Muscle layer of colon (tissue), 2 donors: ENCODE data around the gene PPP1R37.

Source experiments
- H3K27ac ChIP-seq: one replicate; pipeline ENCODE4 v1.7.0; 2013; ENCODE audit warnings: low read depth, mild to moderate bottlenecking, low read length, moderate library complexity
- H3K27me3 ChIP-seq, 2 donors: one replicate each; pipeline ENCODE4 v1.7.0; 2013; ENCODE audit warnings: low read length in 2 of 2, mild to moderate bottlenecking in 2 of 2; ENCODE audit not compliant: insufficient read depth in 2 of 2, control insufficient read depth in 1 of 2
- H3K36me3 ChIP-seq: one replicate; pipeline ENCODE4 v1.7.0; 2013; ENCODE audit warnings: mild to moderate bottlenecking, low read length; ENCODE audit not compliant: insufficient read depth
- H3K4me1 ChIP-seq: one replicate; pipeline ENCODE4 v1.7.0; 2013; ENCODE audit warnings: mild to moderate bottlenecking, low read length; ENCODE audit not compliant: insufficient read depth
- H3K4me3 ChIP-seq, 2 donors: one replicate each; pipeline ENCODE4 v1.7.0; 2013; ENCODE audit warnings: low read length in 2 of 2, low read depth in 1 of 2, mild to moderate bottlenecking in 1 of 2, moderate library complexity in 1 of 2
- H3K9ac ChIP-seq: one replicate; pipeline ENCODE4 v1.7.0; 2013; ENCODE audit warnings: low read length
- H3K9me3 ChIP-seq: one replicate; pipeline ENCODE4 v1.7.0; 2013; ENCODE audit warnings: mild to moderate bottlenecking, low read length
- donor health status: abdominal sarcoma.
- donor health status: Adenocarcinoma of cecum.

PPP1R37 gene

DNA sequence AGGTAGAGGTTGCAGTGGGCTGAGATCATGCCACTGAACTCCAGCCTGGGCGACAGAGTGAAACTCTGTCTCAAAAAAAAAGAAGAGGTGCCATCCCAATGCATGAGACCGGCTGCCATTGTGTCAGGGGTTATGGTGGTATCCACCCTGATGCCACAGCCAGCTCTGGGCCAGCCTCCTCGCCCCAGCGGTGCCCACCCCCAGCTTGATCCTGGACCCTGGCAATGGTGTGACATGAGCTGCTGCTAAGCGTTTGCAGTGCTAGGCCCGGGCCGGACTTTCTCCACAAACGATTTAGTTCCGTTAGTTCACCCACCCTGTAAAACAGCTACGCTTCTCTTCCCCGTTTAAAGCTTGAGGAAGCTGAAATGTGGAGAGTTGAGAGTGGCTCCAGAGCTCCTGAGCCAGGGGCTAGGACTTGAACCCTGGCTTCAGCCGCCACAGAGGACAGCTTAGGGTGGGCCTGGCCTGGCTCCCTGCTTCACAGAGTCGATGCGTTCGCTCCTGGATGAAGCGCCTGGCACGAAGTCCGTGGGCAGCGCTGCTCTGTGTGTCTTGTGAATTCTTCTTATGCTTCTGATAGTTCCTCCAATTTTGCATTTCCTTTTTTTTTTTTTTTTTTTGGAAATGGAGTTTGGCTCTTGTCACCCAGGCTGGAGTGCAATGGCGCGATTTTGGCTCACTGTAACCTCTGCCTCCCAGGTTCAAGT lies 42.4 kb downstream of the PPP1R37 start:
- Histone ChIP-seq H3K4me3 (no peak overlapping the region), H3K27ac (no peak overlapping the region), H3K9me3 (no peaks in the 10 kb centered on the region)

DNA sequence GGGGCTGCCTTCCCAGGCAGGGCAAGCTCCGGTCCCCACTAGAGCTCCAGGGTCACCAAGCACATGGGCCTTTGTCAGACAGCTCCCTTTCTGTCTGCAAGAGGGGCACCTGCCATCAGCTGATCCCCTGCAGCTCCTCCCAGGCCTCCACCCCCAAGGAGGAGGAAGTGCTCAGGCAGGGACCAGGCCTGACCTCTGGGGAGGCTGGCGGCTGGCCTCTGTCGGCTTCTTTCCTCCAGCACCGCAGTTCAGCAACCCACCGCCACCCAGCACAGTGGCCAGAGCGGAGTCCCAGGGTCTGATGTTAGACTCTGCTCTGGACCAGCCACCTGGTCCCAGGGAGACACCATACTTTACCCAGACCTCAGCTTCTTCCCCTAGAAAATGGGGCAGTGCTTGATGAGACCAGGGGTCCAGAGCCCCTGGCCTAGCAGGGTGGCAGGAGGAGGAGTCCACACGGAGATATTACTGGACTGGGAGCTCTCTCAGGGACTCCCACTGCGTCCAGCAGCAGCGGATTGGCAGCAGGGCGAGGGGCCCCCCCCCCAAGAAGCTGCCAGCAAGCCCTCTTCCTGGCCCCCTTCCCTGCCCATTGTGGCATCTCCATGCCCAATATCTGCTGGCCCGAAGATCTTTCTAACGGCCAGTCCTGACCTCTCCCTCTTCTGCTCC lies 43.7 kb downstream of the PPP1R37 start:
- H3K27ac ChIP-seq: no peak overlapping the region
- H3K4me3 ChIP-seq: no peak overlapping the region
- peaks cover 16% of the 10 kb centered on the region for H3K4me1 ChIP-seq
- H3K27me3 ChIP-seq: no peaks in the 10 kb centered on the region
- no peak overlapping the region for H3K9ac ChIP-seq
- no peaks in the 10 kb centered on the region for H3K36me3 ChIP-seq
- H3K9me3 ChIP-seq: no peaks in the 10 kb centered on the region

More for the DNA sequence above, 42.4 kb downstream of the PPP1R37 start:
- Histone ChIP-seq H3K4me1 (peaks cover 16% of the 10 kb centered on the region), H3K27me3 (no peaks in the 10 kb centered on the region), H3K36me3 (no peaks in the 10 kb centered on the region), H3K9ac (no peak overlapping the region)

DNA sequence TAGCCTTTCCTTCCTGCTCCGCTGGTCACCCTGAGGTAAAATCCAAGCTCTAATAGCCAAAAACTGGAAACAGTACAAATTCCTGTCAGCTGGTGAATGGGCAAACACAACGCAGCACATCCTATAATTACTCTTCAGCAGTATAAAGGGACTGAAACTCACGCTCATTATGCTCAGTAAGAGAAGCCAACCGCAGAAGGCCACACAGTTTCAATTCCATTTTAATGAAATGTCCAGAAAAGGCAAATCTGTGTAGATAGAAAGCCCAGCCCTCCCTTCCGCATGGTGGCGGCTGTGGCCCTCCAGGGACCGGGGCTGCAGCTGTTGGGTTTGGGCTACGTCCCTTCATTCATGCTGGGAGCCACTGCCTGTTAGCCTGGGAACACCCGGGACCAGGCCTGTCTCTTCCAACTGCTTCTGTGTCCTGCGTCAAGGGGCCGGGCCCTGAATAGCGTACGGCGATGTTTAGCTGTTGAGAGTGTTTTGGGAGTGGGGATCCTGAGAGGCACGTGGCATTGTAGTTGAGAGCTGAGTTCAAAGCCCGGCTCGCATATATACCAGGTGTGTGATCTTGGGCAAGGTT lies 44.3 kb downstream of the PPP1R37 start:
- Histone ChIP-seq H3K9ac (no peak overlapping the region), H3K27ac (no peak overlapping the region), H3K36me3 (no peaks in the 10 kb centered on the region), H3K27me3 (no peaks in the 10 kb centered on the region), H3K9me3 (no peaks in the 10 kb centered on the region), H3K4me1 (peaks cover 16% of the 10 kb centered on the region), H3K4me3 (no peak overlapping the region)

DNA sequence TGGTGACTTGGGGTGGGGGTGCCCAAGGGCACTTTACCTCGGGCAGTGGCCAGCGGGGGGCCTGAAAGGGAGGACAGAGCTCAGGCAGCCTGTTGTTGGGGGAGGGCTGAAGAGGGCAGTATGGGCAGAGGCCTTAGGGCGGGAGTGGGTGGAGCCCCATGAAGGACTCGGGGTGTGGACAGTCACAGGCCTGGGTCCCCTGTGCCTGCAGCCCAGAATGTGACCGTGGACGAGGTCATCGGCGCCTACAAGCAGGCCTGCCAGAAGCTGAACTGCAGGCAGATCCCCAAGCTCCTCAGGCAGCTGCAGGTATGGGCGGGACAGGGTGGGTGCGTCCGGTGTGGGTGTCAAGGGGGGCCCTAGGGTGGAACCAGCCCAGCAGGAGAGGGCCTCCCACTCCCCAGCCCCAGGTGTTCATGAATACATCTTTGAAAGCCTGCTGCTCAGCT lies 45.3 kb downstream of the PPP1R37 start:
- H3K9me3 ChIP-seq: no peaks in the 10 kb centered on the region
- peaks cover 16% of the 10 kb centered on the region for H3K4me1 ChIP-seq
- H3K4me3 ChIP-seq: no peak overlapping the region
- peaks cover 6% of the 10 kb centered on the region for H3K36me3 ChIP-seq
- no peaks in the 10 kb centered on the region for H3K27me3 ChIP-seq
- no peak overlapping the region for H3K27ac ChIP-seq
- no peak overlapping the region for H3K9ac ChIP-seq

DNA sequence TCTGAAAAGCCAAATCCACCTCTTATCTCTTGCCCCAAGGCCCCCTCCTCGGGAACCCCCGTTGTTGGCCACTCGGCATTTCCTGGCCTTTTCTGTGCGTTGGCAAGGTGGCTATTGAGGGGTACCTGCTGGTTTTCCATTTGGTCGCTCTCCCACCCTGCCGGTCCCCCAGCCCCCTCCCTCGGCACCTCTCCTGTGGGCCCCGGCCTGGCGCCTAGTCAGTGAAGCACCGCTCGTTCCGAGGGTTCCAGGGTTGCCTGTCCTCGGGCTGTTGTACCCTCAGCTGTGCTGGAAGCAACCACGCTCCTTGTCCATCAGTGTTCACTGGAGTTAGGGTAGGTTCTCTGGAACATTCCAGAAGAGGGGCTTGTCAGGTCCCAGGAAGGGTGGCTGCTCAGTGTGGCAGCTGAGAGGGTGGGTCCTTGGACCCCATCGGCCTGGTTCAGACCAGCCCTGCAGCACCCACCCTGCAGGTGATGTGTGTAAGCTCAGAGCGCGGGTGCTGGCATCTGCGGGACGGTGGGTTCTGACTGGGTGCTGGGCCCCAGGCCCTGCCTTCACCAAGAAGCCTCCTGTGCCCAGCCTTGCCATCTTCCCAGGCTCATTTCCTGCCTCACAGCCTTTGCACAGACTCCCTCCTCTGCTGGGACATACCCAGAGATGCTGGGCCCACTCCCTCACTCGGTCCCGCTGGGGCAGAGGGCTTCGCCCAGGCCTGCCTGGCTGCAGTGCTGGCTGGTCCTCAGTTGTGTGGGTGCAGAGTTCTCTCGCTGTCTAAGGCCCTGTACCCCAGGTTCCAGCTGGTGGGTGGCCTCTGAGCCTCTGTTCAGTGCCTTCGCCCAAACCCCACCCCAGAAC lies 46.5 kb downstream of the PPP1R37 start:
- Histone ChIP-seq H3K4me1 (peaks cover 16% of the 10 kb centered on the region), H3K9me3 (no peaks in the 10 kb centered on the region), H3K4me3 (no peak overlapping the region), H3K36me3 (peaks cover 9% of the 10 kb centered on the region), H3K9ac (no peak overlapping the region), H3K27ac (no peak overlapping the region), H3K27me3 (no peaks in the 10 kb centered on the region)

DNA sequence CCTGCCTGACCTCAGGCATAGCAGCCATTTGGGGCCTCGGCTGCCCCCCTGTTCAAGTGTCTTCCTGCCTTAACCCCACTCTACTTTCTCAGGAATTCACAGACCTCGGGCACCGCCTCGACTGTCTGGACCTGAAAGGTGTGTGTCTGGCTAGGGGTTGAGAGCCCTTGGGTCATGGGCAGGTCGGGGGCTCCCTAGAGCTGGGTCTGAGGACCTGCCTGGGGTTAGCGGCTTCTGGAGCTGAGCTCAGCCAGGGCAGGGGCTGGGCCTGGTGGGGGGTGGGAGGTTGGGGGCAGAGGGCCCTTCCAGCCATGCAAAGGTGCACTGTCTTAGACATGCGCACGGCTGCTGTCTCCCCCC lies 47.1 kb downstream of the PPP1R37 start:
- H3K4me3 ChIP-seq: no peak overlapping the region
- no peak overlapping the region for H3K9ac ChIP-seq
- peaks cover 16% of the 10 kb centered on the region for H3K4me1 ChIP-seq
- no peak overlapping the region for H3K27ac ChIP-seq
- H3K36me3 ChIP-seq: peaks cover 9% of the 10 kb centered on the region
- H3K27me3 ChIP-seq: no peaks in the 10 kb centered on the region
- no peaks in the 10 kb centered on the region for H3K9me3 ChIP-seq

DNA sequence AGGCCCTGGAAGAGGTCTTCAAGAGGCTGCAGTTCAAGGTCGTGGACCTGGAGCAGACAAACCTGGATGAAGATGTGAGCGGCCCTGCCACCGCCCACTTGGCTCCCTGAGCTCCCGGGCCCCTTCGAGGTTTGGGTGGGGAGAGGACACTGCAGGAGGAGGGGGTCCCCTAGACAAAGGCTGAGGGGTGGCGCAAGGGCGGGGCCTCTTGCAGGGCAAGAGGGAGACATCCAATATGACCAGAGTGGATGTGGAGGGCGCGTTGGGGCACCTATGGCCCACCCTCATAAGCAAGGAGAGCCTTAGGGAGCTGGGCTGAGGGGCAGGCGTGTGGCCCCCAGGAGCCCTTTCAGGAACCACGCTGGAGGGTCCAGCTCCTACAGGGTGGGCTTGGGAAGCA lies 47.6 kb downstream of the PPP1R37 start:
- H3K27me3 ChIP-seq: no peaks in the 10 kb centered on the region
- peaks cover 16% of the 10 kb centered on the region for H3K4me1 ChIP-seq
- H3K27ac ChIP-seq: no peak overlapping the region
- H3K9me3 ChIP-seq: no peaks in the 10 kb centered on the region
- H3K36me3 ChIP-seq: peaks cover 9% of the 10 kb centered on the region
- H3K9ac ChIP-seq: no peak overlapping the region
- H3K4me3 ChIP-seq: no peak overlapping the region

DNA sequence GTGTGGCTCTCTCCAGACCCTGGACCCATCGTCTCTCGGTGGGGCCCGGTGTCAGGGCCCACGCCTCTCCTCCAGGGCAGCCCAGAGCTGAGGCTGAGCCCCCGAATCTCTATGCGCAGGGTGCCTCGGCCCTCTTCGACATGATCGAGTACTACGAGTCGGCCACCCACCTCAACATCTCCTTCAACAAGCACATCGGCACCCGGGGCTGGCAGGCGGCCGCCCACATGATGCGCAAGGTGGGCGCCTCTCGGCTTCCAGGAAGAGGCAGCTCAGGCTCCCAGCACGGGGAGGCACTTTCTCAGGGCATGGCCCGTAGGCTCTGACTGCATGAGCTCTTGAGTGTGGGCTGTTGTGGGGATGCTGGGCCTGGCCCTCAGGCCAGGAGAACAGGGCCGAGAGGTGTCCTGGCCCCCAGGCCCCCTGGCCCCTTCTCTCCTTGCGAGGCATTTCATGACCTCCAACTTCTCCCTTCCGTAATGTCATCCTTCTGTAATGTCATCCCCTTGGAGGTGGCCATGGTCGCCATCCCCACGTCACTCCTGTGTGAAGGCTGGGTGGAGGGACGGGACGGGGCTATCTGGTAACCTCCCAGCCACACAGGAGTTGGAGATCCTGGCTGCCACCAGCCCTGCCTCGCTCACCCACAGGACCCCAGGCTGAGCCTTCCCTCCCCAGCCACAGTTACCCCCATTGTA lies 48.4 kb downstream of the PPP1R37 start:
- peaks cover 11% of the 10 kb centered on the region for H3K4me1 ChIP-seq
- H3K27me3 ChIP-seq: no peaks in the 10 kb centered on the region
- no peak overlapping the region for H3K27ac ChIP-seq
- peaks cover 9% of the 10 kb centered on the region for H3K36me3 ChIP-seq
- no peak overlapping the region for H3K9ac ChIP-seq
- H3K9me3 ChIP-seq: no peaks in the 10 kb centered on the region
- no peak overlapping the region for H3K4me3 ChIP-seq

DNA sequence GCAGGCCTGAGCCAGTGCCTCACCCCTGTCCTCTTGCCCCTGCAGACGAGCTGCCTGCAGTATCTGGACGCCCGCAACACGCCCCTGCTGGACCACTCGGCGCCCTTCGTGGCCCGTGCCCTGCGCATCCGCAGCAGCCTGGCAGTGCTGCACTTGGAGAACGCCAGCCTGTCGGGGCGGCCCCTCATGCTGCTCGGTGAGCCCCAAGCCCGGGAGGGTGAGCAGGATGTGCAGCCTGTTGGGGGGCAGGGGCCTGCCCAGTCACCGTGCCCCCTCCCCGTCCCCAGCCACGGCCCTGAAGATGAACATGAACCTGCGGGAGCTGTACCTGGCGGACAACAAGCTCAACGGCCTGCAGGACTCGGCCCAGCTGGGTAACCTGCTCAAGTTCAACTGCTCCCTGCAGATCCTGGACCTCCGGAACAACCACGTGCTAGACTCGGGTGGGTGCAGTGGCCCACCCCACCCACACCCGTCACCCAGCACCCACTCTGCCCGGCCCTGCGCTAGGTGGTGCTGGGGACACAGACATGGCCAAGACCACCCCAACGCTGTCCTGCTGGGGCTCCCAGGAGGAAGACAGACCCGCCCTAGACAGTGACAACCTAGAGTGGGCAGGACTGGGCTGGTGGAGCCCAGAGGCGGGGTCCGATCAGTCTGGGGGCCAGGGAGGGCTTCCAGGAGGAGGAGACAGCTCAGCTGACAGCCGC lies 49.2 kb downstream of the PPP1R37 start:
- no peaks in the 10 kb centered on the region for H3K9me3 ChIP-seq
- H3K36me3 ChIP-seq: peaks cover 9% of the 10 kb centered on the region
- no peaks in the 10 kb centered on the region for H3K27me3 ChIP-seq
- H3K4me3 ChIP-seq: no peak overlapping the region
- H3K4me1 ChIP-seq: peaks cover 3% of the 10 kb centered on the region
- no peak overlapping the region for H3K27ac ChIP-seq
- no peak overlapping the region for H3K9ac ChIP-seq

DNA sequence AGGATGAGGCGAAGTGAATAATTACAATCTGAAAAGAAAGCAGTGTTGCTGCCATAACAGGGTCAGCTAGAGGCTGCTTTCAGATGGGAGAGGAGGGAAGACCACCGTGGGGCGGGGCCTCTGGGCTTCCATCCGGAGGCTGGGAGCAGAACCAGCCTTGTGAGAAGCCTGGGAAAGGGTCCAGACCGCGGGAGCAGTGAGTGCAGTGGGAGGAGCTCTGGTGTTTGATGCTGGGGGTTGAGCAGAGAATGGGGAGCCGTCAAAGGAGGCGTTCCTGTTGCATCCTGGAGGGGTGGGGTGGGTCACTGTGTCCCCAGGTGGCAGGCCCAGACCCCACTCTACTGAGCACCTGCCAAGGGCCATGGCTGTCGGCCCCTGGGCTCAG lies 49.7 kb downstream of the PPP1R37 start:
- Histone ChIP-seq H3K27me3 (no peaks in the 10 kb centered on the region), H3K27ac (no peak overlapping the region), H3K4me1 (no peaks in the 10 kb centered on the region), H3K9ac (no peak overlapping the region), H3K36me3 (peaks cover 9% of the 10 kb centered on the region), H3K9me3 (no peaks in the 10 kb centered on the region), H3K4me3 (no peak overlapping the region)
